GM23338 (cell line): ENCODE measurements around the gene RHOT1. TPM values are rescaled to one million over a fixed set of nuclear protein-coding genes. Genes with fewer than 3 reads are reported as not detected.

Experiments
- ATAC-seq: fragments of 200-7000 bp; cut with Tn5 transposase; 3 replicates; pipeline ENCODE4 v1.9.1; 2020
- DNase-seq: peaks from one replicate; pipeline ENCODE4 v3.0.0-alpha.2; 2015; ENCODE audit warnings: low spot score
- H2AFZ ChIP-seq: fragments of 200-600 bp; sonication (generic); 2 replicates; pipeline ENCODE4 v1.8.0; 2016; ENCODE audit warnings: antibody characterized with exemption, mild to moderate bottlenecking, moderate library complexity
- H3F3A ChIP-seq: fragments of 200-600 bp; sonication (generic); replicated peaks from 2 replicates; pipeline ENCODE4 v1.8.0; 2017; ENCODE audit warnings: antibody characterized with exemption, mixed run types, low read depth
- H3K27ac ChIP-seq: fragments of 200-600 bp; sonication (generic); 2 replicates; pipeline ENCODE4 v1.6.1; 2016; ENCODE audit warnings: low read depth
- H3K27me3 ChIP-seq: fragments of 200-600 bp; sonication (generic); 2 replicates; pipeline ENCODE4 v1.8.0; 2016; ENCODE audit warnings: mild to moderate bottlenecking, mixed run types, moderate library complexity; ENCODE audit not compliant: insufficient read depth
- H3K36me3 ChIP-seq: fragments of 200-600 bp; sonication (generic); 2 replicates; pipeline ENCODE4 v1.8.0; 2016; ENCODE audit warnings: mild to moderate bottlenecking; ENCODE audit not compliant: insufficient read depth
- H3K4me1 ChIP-seq: fragments of 200-600 bp; sonication (generic); 2 replicates; pipeline ENCODE4 v1.8.0; 2016; ENCODE audit warnings: mild to moderate bottlenecking, moderate library complexity; ENCODE audit not compliant: insufficient read depth
- H3K4me2 ChIP-seq: fragments of 200-600 bp; sonication (generic); 2 replicates; pipeline ENCODE4 v1.7.1; 2017; ENCODE audit warnings: mixed run types
- H3K4me3 ChIP-seq: fragments of 200-600 bp; sonication (generic); 2 replicates; pipeline ENCODE4 v1.6.1; 2016; ENCODE audit warnings: mixed run types
- H3K79me2 ChIP-seq: fragments of 200-600 bp; sonication (generic); replicated peaks from 2 replicates; pipeline ENCODE4 v1.8.0; 2017; ENCODE audit warnings: mild to moderate bottlenecking; ENCODE audit not compliant: insufficient read depth
- H3K9me2 ChIP-seq: fragments of 200-600 bp; sonication (generic); 2 replicates; pipeline ENCODE4 v1.8.0; 2017; ENCODE audit not compliant: insufficient read depth
- H4K20me1 ChIP-seq: fragments of 200-600 bp; sonication (generic); replicated peaks from 2 replicates; pipeline ENCODE4 v1.8.0; 2017; ENCODE audit warnings: mild to moderate bottlenecking; ENCODE audit not compliant: insufficient read depth
- H3K27ac Mint-ChIP-seq: 2 replicates; pipeline ENCODE4 v1.8.0; 2020; ENCODE audit warnings: inconsistent platforms, mild to moderate bottlenecking, moderate library complexity, mixed read lengths
- H3K27me3 Mint-ChIP-seq: 3 replicates; pipeline ENCODE4 v1.8.0; 2022; ENCODE audit warnings: low read depth, mild to moderate bottlenecking, moderate library complexity, mixed read lengths, inconsistent platforms; ENCODE audit not compliant: insufficient read depth, poor library complexity
- H3K36me3 Mint-ChIP-seq: 3 replicates; pipeline ENCODE4 v1.8.0; 2021; ENCODE audit warnings: low read depth, mild to moderate bottlenecking, inconsistent platforms, moderate library complexity, mixed read lengths
- H3K4me1 Mint-ChIP-seq: 3 replicates; pipeline ENCODE4 v1.8.0; 2020; ENCODE audit warnings: mild to moderate bottlenecking, inconsistent platforms, mixed read lengths
- H3K4me3 Mint-ChIP-seq: 3 replicates; pipeline ENCODE4 v1.8.0; 2021; ENCODE audit warnings: moderate library complexity, mild to moderate bottlenecking, inconsistent platforms, mixed read lengths
- H3K9me3 Mint-ChIP-seq: 3 replicates; pipeline ENCODE4 v1.8.0; 2020; ENCODE audit warnings: moderate library complexity, mild to moderate bottlenecking, inconsistent platforms, mixed read lengths
- CREB1 ChIP-seq: fragments of 250-450 bp; sonication (Bioruptor Pico); IDR thresholded peaks from 2 replicates; pipeline ENCODE4 v1.5.0; 2020; ENCODE audit warnings: low read depth, mild to moderate bottlenecking, moderate library complexity
- CTCF ChIP-seq, 2 experiments: fragments of 200-600 bp in 1 of 2; sonication (generic) in 1 of 2; conservative IDR thresholded peaks; 2 replicates each; pipeline versions ENCODE4 v1.5.1 to v1.6.1; 2016 to 2017; ENCODE audit warnings: antibody characterized with exemption in 2 of 2, low read depth in 2 of 2, mild to moderate bottlenecking in 2 of 2, moderate library complexity in 1 of 2
- ETS1 ChIP-seq: IDR thresholded peaks from 2 replicates; pipeline ENCODE4 v1.6.1; 2016; ENCODE audit warnings: antibody characterized with exemption
- EZH2 ChIP-seq: fragments of 200-600 bp; sonication (generic); IDR thresholded peaks from one replicate; pipeline ENCODE4 v1.8.0; 2017; ENCODE audit warnings: antibody characterized with exemption, mild to moderate bottlenecking, low read depth; ENCODE audit not compliant: unreplicated experiment
- EZH2phosphoT487 ChIP-seq: fragments of 200-600 bp; sonication (generic); IDR thresholded peaks from one replicate; pipeline ENCODE4 v1.8.1; 2018; ENCODE audit warnings: antibody characterized with exemption; ENCODE audit not compliant: unreplicated experiment
- ZNF462 ChIP-seq: fragments of 250-450 bp; sonication (Bioruptor Pico); IDR thresholded peaks from 2 replicates; pipeline ENCODE4 v1.5.0; 2020; ENCODE audit warnings: mild to moderate bottlenecking, moderate library complexity
- polyA plus RNA-seq: library from polyadenylated mRNA; unstranded; fragments of >200 nt; fragmentation: Nextera tagmentation; extraction: Ambion mirVana; gene quantifications from 2 replicates; pipeline ENCODE4 v1.2.1, GENCODE V29; 2016
- total RNA-seq: library from RNA; depleted of rRNA; stranded (reverse); fragments of >200 nt; shearing (Covaris generic); gene quantifications from 2 replicates; pipeline ENCODE4 v1.2.3, GENCODE V29; 2014

RHOT1 gene
- total and polyA plus RNA-seq, 2 experiments from 2014 or later, result 40.8 to 53.5 TPM

GRCh38 chr17:32208436-32208835 lies 66.1 kb downstream of the RHOT1 start (continued):
- TF ChIP-seq ZNF462, result no peak

GRCh38 chr17:32209608-32210007 lies 67.3 kb downstream of the RHOT1 start:
- no peaks in the 10 kb centered on the region for H3K9me3 Mint-ChIP-seq
- H3K4me1 Mint-ChIP-seq, result 0 out of 3 replicates have a peak, but pooled peaks cover 2% of the 10 kb centered on the region
- Histone ChIP-seq H3K4me1 (no peaks in the 10 kb centered on the region), H3K27me3 (no peaks in the 10 kb centered on the region), H3K27ac (no peak overlapping the region), H4K20me1 (no peaks in the 10 kb centered on the region), H3K79me2 (no peaks in the 10 kb centered on the region), H3K9me2 (no peaks in the 10 kb centered on the region), H3F3A (no peaks in the 10 kb centered on the region), H2AFZ (no peak overlapping the region), H3K36me3 (peaks cover 8% of the 10 kb centered on the region; the same call in 1 of the 2 replicates), H3K4me2 (no peak overlapping the region), H3K4me3 (no peak overlapping the region)
- no peak overlapping the region for H3K4me3 Mint-ChIP-seq
- H3K27me3 Mint-ChIP-seq, result no peaks in the 10 kb centered on the region
- no peak overlapping the region for H3K27ac Mint-ChIP-seq
- H3K36me3 Mint-ChIP-seq, result peaks cover 7% of the 10 kb centered on the region; the same call in 1 of the 3 replicates
- ATAC-seq (no peak), DNase-seq (no peak)
- TF ChIP-seq EZH2phosphoT487 (no peak), ETS1 (no peak), EZH2 (no peak), ZNF462 (no peak), CTCF (conservative IDR thresholded peaks at IDR 0.05; ENCODE audit: low read depth in 2 of 2) (no peak), CREB1 (CRISPR knock-in tag) (no peak)
